ENCODE data around the gene LPO. TPM values are rescaled to one million over a fixed set of nuclear protein-coding genes. Genes with fewer than 3 reads are reported as not detected.

The LPO gene
- total and polyA plus RNA-seq, 10 of the 15 experiments (the other 5 are each of a cell fraction or from before 2014, with no cell fraction given), result 0.03 to 0.11 (median 0.06) TPM; not detected in 7

DNA sequence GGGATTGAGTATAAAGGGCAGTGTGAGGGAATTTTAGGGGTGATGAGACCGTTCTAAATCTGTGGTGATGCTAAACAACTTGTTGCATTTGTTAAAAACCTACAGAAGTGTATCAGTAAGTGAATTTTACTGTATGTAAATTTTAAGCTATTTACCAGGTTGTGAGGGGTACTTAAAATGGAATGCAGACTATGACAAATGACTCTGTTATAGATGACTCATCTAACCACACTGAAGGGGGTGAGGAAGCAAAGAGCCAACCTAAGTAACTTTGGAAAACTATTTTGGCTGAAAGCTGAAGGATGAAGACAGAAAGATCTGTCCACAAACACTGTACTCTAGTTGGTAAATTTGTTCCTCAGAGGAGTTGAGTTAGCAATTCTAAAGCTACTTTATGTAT, 14.1 kb upstream of the LPO start (continued):
- TF ChIP-seq RAD21 (IDR thresholded peaks at IDR 0.05; ENCODE audit: insufficient read depth, low read depth, low read length) (no peak), ZNF207 (IDR thresholded peaks at IDR 0.05; ENCODE audit: borderline replicate concordance) (no peak), RCOR1 (conservative IDR thresholded peaks at IDR 0.05; ENCODE audit: low read depth, low read length) (no peak), POU2F2 (IDR thresholded peaks at IDR 0.05; ENCODE audit: borderline replicate concordance, low read depth, low read length) (no peak), JUND (IDR thresholded peaks at IDR 0.05; ENCODE audit: low read depth, low read length) (no peak), FOXM1 (IDR thresholded peaks at IDR 0.05; ENCODE audit: low read depth, low read length) (no peak), JUNB (IDR thresholded peaks at IDR 0.05) (0 out of 2 replicates have a peak, but pooled peaks have one; percentile 11), MYC (IDR thresholded peaks at IDR 0.05; ENCODE audit: insufficient read depth, insufficient read length, insufficient replicate concordance, low read length, severe bottlenecking) (no peak)
- TF ChIP-seq, protein P1, sequence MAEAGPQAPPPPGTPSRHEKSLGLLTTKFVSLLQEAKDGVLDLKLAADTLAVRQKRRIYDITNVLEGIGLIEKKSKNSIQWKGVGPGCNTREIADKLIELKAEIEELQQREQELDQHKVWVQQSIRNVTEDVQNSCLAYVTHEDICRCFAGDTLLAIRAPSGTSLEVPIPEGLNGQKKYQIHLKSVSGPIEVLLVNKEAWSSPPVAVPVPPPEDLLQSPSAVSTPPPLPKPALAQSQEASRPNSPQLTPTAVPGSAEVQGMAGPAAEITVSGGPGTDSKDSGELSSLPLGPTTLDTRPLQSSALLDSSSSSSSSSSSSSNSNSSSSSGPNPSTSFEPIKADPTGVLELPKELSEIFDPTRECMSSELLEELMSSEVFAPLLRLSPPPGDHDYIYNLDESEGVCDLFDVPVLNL (IDR thresholded peaks at IDR 0.05; ENCODE audit: low read depth, low read length), result no peak
- TF ChIP-seq, protein P2, sequence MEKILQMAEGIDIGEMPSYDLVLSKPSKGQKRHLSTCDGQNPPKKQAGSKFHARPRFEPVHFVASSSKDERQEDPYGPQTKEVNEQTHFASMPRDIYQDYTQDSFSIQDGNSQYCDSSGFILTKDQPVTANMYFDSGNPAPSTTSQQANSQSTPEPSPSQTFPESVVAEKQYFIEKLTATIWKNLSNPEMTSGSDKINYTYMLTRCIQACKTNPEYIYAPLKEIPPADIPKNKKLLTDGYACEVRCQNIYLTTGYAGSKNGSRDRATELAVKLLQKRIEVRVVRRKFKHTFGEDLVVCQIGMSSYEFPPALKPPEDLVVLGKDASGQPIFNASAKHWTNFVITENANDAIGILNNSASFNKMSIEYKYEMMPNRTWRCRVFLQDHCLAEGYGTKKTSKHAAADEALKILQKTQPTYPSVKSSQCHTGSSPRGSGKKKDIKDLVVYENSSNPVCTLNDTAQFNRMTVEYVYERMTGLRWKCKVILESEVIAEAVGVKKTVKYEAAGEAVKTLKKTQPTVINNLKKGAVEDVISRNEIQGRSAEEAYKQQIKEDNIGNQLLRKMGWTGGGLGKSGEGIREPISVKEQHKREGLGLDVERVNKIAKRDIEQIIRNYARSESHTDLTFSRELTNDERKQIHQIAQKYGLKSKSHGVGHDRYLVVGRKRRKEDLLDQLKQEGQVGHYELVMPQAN (conservative IDR thresholded peaks at IDR 0.05), result no peak

Measured in GM12878 (cell line).